Measurements from ENCODE around the gene SEC14L5.
"Not testable (repeated sequence)": the region's sequence is repeated elsewhere in the genome, so short reads cannot be mapped to it uniquely, and the experiment has no call there.

SEC14L5 gene

GRCh38 chr16:5032748-5033167, 74.6 kb downstream of the SEC14L5 start:
- no peak for DNase-seq (ENCODE audit: insufficient read length, low spot score)
- FAIRE-seq, result no peak

GRCh38 chr16:5033256-5034166, 75.4 kb downstream of the SEC14L5 start, which contains the start of gene NAGPA:
NAGPA (minus strand) TSS chr16:5033935; CDS start chr16:5033914, 21 bp downstream.
- peak; percentile 49 for FAIRE-seq
- DNase-seq (ENCODE audit: insufficient read length, low spot score), result peak; percentile 92

- DNase-seq (ENCODE audit: insufficient read length, low spot score), result no peak
- FAIRE-seq, result no peak
Observed at GRCh38 chr16:5034167-5034523, 76.0 kb downstream of the SEC14L5 start.

- DNase-seq (ENCODE audit: insufficient read length, low spot score) (no peak), FAIRE-seq (no peak)
Observed at GRCh38 chr16:5035909-5036227, 77.7 kb downstream of the SEC14L5 start.

- DNase-seq (ENCODE audit: insufficient read length, low spot score) (no peak), FAIRE-seq (no peak)
Observed at GRCh38 chr16:5036228-5037156, 78.4 kb downstream of the SEC14L5 start.

- DNase-seq (ENCODE audit: insufficient read length, low spot score) (no peak), FAIRE-seq (no peak)
Observed at GRCh38 chr16:5040451-5040850, 82.3 kb downstream of the SEC14L5 start.

- DNase-seq (ENCODE audit: insufficient read length, low spot score), result peak; percentile 65
- FAIRE-seq, result no peak
Observed at GRCh38 chr16:5041600-5042133, 83.5 kb downstream of the SEC14L5 start.

- no peak for FAIRE-seq
- peak; percentile 48 for DNase-seq (ENCODE audit: insufficient read length, low spot score)
Observed at GRCh38 chr16:5042574-5043171, 84.5 kb downstream of the SEC14L5 start.

GRCh38 chr16:5044011-5044540, 85.9 kb downstream of the SEC14L5 start:
- FAIRE-seq, result no peak
- DNase-seq (ENCODE audit: insufficient read length, low spot score), result no peak

GRCh38 chr16:5044581-5044980, 86.5 kb downstream of the SEC14L5 start:
- FAIRE-seq; DNase-seq (ENCODE audit: insufficient read length, low spot score): not testable (repeated sequence)

- DNase-seq (ENCODE audit: insufficient read length, low spot score) (no peak), FAIRE-seq (no peak)
Observed at GRCh38 chr16:5045499-5046115, 87.5 kb downstream of the SEC14L5 start.

- FAIRE-seq, result no peak
Observed at GRCh38 chr16:5046914-5047313, 88.8 kb downstream of the SEC14L5 start.

GRCh38 chr16:5054876-5055865, 97.0 kb downstream of the SEC14L5 start:
- FAIRE-seq, result no peak

More at GRCh38 chr16:5046914-5047313, 88.8 kb downstream of the SEC14L5 start:
- DNase-seq (ENCODE audit: insufficient read length, low spot score), result no peak

GRCh38 chr16:5056352-5056751, 98.2 kb downstream of the SEC14L5 start:
- DNase-seq (ENCODE audit: insufficient read length, low spot score) (no peak), FAIRE-seq (no peak)

More at GRCh38 chr16:5054876-5055865, 97.0 kb downstream of the SEC14L5 start:
- DNase-seq (ENCODE audit: insufficient read length, low spot score), result no peak

- no peak for FAIRE-seq
- DNase-seq (ENCODE audit: insufficient read length, low spot score), result no peak
Observed at GRCh38 chr16:5058476-5058875, 100.3 kb downstream of the SEC14L5 start.

- DNase-seq (ENCODE audit: insufficient read length, low spot score) (no peak), FAIRE-seq (no peak)
Observed at GRCh38 chr16:5059386-5060072, 101.4 kb downstream of the SEC14L5 start.

- FAIRE-seq, result no peak
- DNase-seq (ENCODE audit: insufficient read length, low spot score), result no peak
Observed at GRCh38 chr16:5060073-5060641, 102.0 kb downstream of the SEC14L5 start.

- DNase-seq (ENCODE audit: insufficient read length, low spot score) (no peak), FAIRE-seq (no peak)
Observed at GRCh38 chr16:5062051-5062450, 103.9 kb downstream of the SEC14L5 start.
